HepG2 (cell line): ENCODE measurements around the gene LDLR. TPM values are rescaled to one million over a fixed set of nuclear protein-coding genes. Genes with fewer than 3 reads are reported as not detected.

Source experiments
- ATAC-seq: fragments of 200-7000 bp; cut with Tn5 transposase; 3 replicates; pipeline ENCODE4 v1.9.1; 2020; ENCODE audit warnings: mild to moderate bottlenecking, moderate library complexity
- BruUV-seq: library from RNA; stranded (reverse); fragments of 400-500 nt; replicated peaks from 2 replicates; lab custom pipeline; 2021; lab: Mats Ljungman, UMichigan
- CTCF ChIA-PET: fragments of 300-600 bp; formaldehyde crosslinking; extraction: SDS; loops from one replicate; lab custom pipeline; 2021; ENCODE audit warnings: low total read pairs, inconsistent platforms, low intra/inter-chr PET ratio; lab: Yijun Ruan, JAX
- POLR2A ChIA-PET: fragments of 350-600 bp; sonication (Branson Sonifier 250); formaldehyde crosslinking; loops from one replicate; lab custom pipeline; 2020; ENCODE audit warnings: antibody characterized with exemption, inconsistent platforms; lab: Yijun Ruan, JAX
- DNase-seq: peaks from one replicate; pipeline ENCODE4 v3.0.0-alpha.2; 2015; ENCODE audit warnings: low spot score
- FAIRE-seq: peaks from 3 replicates; lab custom pipeline; 2011; peaks lifted over from hg19 to GRCh38; lab: Jason Lieb, UNC
- H2AFZ ChIP-seq: one replicate; pipeline ENCODE4 v1.6.1; 2011; ENCODE audit warnings: low read length, inconsistent platforms
- H3K27ac ChIP-seq: fragments of 300-600 bp; 3 replicates; pipeline ENCODE4 v1.8.0; 2011; ENCODE audit warnings: mixed run types, mild to moderate bottlenecking, mixed read lengths, low read length, inconsistent platforms; ENCODE audit not compliant: insufficient read depth; ENCODE audit errors: extremely low read length
- H3K27me3 ChIP-seq, 2 experiments: fragments of 200-600 bp in 1 of 2; 2 replicates in 1 of 2; 3 replicates in 1 of 2; pipeline versions ENCODE4 v1.6.0 to v1.8.0; 2011; ENCODE audit warnings: low read length in 2 of 2, mild to moderate bottlenecking in 2 of 2, moderate library complexity in 2 of 2, inconsistent platforms in 1 of 2; ENCODE audit not compliant: insufficient read depth in 2 of 2, control insufficient read depth in 1 of 2
- H3K36me3 ChIP-seq, 2 experiments: fragments of 200-600 bp in 1 of 2; replicated peaks in 1 of 2; 2 replicates in 1 of 2; 3 replicates in 1 of 2; pipeline versions ENCODE4 v1.5.1 to v1.8.0; 2011; ENCODE audit warnings: low read length in 2 of 2, inconsistent platforms in 1 of 2; ENCODE audit not compliant: insufficient read depth in 2 of 2, control insufficient read depth in 1 of 2
- H3K4me1 ChIP-seq: 2 replicates; pipeline ENCODE4 v1.5.1; 2012; ENCODE audit warnings: low read length, inconsistent platforms; ENCODE audit not compliant: insufficient read depth
- H3K4me2 ChIP-seq: 2 replicates; pipeline ENCODE4 v1.6.0; 2011; ENCODE audit warnings: low read depth, low read length, inconsistent platforms
- H3K4me3 ChIP-seq, 3 experiments: fragments of 200-600 bp in 1 of 3; sonication (generic), shearing (Covaris generic) in 1 of 3; replicated peaks in 1 of 3; 2 replicates each; pipeline ENCODE4 v1.5.1; 2011 to 2016; ENCODE audit warnings: low read length in 3 of 3, inconsistent platforms in 2 of 3, low read depth in 2 of 3, mild to moderate bottlenecking in 2 of 3, control low read depth in 1 of 3, mixed read lengths in 1 of 3; ENCODE audit not compliant: insufficient read depth in 1 of 3
- H3K79me2 ChIP-seq: one replicate; pipeline ENCODE4 v1.6.1; 2011; ENCODE audit warnings: low read length, inconsistent platforms; ENCODE audit not compliant: insufficient read depth
- H3K9ac ChIP-seq: 2 replicates; pipeline ENCODE4 v1.6.0; 2011; ENCODE audit warnings: mild to moderate bottlenecking, low read depth, low read length, inconsistent platforms; ENCODE audit not compliant: insufficient read depth
- H3K9me3 ChIP-seq: 2 replicates; pipeline ENCODE4 v1.5.1; 2012; ENCODE audit warnings: mild to moderate bottlenecking, low read length
- H4K20me1 ChIP-seq: 2 replicates; pipeline ENCODE4 v1.6.0; 2011; ENCODE audit warnings: inconsistent platforms, mild to moderate bottlenecking, low read length, moderate library complexity; ENCODE audit not compliant: insufficient read depth
- HNF4A ChIP-seq: sonication (generic); formaldehyde crosslinking; IDR thresholded peaks from 2 replicates; pipeline ENCODE4 v1.4.0; 2020; ENCODE audit warnings: missing genetic modification reagents
- REXO4 ChIP-seq: sonication (generic); formaldehyde crosslinking; IDR thresholded peaks from 2 replicates; pipeline ENCODE4 v1.8.0; 2022; ENCODE audit warnings: missing genetic modification reagents, mild to moderate bottlenecking, borderline replicate concordance
- ZNF3 ChIP-seq: IDR thresholded peaks from 2 replicates; pipeline ENCODE4 v1.7.0; 2017; ENCODE audit warnings: inconsistent platforms
- ZNF331 ChIP-seq: sonication (generic); formaldehyde crosslinking; IDR thresholded peaks from 2 replicates; pipeline ENCODE4 v1.4.0; 2020; ENCODE audit warnings: missing genetic modification reagents
- WGBS: methylation state at CpG from one replicate; pipeline ENCODE4 v1.1.6; 2017; ENCODE audit warnings: low lambda C conversion rate; 5-methylcytosine and 5-hydroxymethylcytosine counted together
- in situ Hi-C: cut with HindIII; loops from 2 replicates; pipeline ENCODE4 v1.10.0; 2017; ENCODE audit warnings: low pct_unique_long_range_greater_than_20kb; ENCODE audit not compliant: extremely low pct_ligation_motif_present
- intact Hi-C: fragments of 100-400 bp; cut with micrococcal nuclease; formaldehyde crosslinking; loops from one replicate; pipeline ENCODE4 v1.10.0; 2022; ENCODE audit not compliant: unreplicated experiment
- polyA plus RNA-seq, 8 experiments: library from polyadenylated mRNA; depleted of rRNA in 3 of 8; stranded (reverse) in 7 of 8; unstranded in 1 of 8; fragments of >200 nt; fragmentation: Illumina TruSeq in 4 of 8; extraction: Trizol in 4 of 8; gene quantifications; 2 replicates each; pipeline versions ENCODE4 v1.2.1 to v1.2.3, GENCODE V29; 2011 to 2016; ENCODE audit warnings: low read depth in 4 of 8, missing spikeins in 1 of 8, mixed read lengths in 1 of 8; ENCODE audit not compliant: insufficient read depth in 1 of 8
- total RNA-seq, 5 experiments: library from RNA; depleted of rRNA; stranded (reverse); fragments of >200 nt; fragmentation: Illumina TruSeq; extraction: Trizol; gene quantifications; 2 replicates each; pipeline ENCODE4 v1.2.3, GENCODE V29; 2016; ENCODE audit warnings: low read depth in 1 of 5
- TF ChIP-seq, protein P1 (sequence below): IDR thresholded peaks from 2 replicates; pipeline ENCODE4 v1.6.1; 2016; ENCODE audit warnings: low read depth, control low read depth
- TF ChIP-seq, protein P2 (sequence below): sonication (generic); formaldehyde crosslinking; IDR thresholded peaks from 2 replicates; pipeline ENCODE4 v1.4.0; 2020; ENCODE audit warnings: mild to moderate bottlenecking, missing genetic modification reagents
- TF ChIP-seq, protein P3 (sequence below): sonication (generic); formaldehyde crosslinking; conservative IDR thresholded peaks from 2 replicates; pipeline ENCODE4 v1.8.1; 2023; ENCODE audit warnings: missing genetic modification reagents

The LDLR gene
- total and polyA plus RNA-seq, 2 of the 13 experiments (the other 11 are each of a cell fraction or from before 2014, with no cell fraction given), result 51.6 to 92.5 TPM

DNA sequence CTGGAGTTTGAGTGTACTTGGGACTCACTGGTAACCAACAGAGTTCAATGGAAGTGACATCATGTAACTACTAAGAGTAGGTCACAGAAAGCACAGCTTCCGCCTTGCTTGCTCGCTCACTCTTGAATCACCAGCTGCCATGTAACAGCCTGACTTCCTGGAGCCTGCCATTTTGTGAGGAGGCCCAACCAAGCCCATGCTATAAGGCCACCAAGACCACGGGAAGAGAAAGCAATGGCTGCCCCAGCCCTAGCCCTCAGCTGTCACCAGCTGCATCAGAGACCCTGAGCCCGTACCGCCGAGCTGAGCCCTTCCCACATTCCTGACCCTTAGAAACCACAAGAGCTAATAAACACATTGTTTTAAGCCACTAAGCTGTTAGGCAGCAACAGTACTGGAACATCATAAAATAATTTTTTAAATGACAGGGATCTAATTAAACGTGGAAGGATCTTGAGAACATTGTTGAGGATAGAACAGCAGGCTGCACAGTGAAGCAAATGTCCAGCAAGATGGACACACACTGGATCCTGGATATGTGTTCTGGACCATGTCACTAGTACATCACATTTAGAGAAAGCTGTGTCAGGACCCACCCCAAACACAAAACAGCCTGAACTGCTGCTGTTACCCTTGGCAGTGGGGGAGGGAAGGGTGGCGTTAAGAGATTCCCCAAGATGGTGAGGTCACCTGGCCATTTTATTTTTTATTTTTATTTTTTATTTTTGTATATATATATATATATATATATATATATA is 21.7 kb upstream of the LDLR start:
- H3K27ac ChIP-seq, result no peak overlapping the region
- intact Hi-C loops (no loop called here), in situ Hi-C loops (no loop called here)
- no peak overlapping the region for H3K9ac ChIP-seq
- no peak overlapping the region for H3K4me3 ChIP-seq
- FAIRE-seq (no peak), ATAC-seq (no peak), DNase-seq (no peak)
- H3K36me3 ChIP-seq, result no peaks in the 10 kb centered on the region
- TF ChIP-seq ZNF3 (CRISPR knock-in tag) (no peak), ZNF331 (CRISPR knock-in tag) (peak; percentile 66), REXO4 (CRISPR knock-in tag) (no peak), HNF4A (CRISPR knock-in tag) (no peak)
- TF ChIP-seq, protein P1, sequence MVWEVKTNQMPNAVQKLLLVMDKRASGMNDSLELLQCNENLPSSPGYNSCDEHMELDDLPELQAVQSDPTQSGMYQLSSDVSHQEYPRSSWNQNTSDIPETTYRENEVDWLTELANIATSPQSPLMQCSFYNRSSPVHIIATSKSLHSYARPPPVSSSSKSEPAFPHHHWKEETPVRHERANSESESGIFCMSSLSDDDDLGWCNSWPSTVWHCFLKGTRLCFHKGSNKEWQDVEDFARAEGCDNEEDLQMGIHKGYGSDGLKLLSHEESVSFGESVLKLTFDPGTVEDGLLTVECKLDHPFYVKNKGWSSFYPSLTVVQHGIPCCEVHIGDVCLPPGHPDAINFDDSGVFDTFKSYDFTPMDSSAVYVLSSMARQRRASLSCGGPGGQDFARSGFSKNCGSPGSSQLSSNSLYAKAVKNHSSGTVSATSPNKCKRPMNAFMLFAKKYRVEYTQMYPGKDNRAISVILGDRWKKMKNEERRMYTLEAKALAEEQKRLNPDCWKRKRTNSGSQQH (CRISPR knock-in tag), result no peak
- TF ChIP-seq, protein P2, sequence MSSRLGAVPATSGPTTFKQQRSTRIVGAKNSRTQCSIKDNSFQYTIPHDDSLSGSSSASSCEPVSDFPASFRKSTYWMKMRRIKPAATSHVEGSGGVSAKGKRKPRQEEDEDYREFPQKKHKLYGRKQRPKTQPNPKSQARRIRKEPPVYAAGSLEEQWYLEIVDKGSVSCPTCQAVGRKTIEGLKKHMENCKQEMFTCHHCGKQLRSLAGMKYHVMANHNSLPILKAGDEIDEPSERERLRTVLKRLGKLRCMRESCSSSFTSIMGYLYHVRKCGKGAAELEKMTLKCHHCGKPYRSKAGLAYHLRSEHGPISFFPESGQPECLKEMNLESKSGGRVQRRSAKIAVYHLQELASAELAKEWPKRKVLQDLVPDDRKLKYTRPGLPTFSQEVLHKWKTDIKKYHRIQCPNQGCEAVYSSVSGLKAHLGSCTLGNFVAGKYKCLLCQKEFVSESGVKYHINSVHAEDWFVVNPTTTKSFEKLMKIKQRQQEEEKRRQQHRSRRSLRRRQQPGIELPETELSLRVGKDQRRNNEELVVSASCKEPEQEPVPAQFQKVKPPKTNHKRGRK, result no peak
- TF ChIP-seq, protein P3, sequence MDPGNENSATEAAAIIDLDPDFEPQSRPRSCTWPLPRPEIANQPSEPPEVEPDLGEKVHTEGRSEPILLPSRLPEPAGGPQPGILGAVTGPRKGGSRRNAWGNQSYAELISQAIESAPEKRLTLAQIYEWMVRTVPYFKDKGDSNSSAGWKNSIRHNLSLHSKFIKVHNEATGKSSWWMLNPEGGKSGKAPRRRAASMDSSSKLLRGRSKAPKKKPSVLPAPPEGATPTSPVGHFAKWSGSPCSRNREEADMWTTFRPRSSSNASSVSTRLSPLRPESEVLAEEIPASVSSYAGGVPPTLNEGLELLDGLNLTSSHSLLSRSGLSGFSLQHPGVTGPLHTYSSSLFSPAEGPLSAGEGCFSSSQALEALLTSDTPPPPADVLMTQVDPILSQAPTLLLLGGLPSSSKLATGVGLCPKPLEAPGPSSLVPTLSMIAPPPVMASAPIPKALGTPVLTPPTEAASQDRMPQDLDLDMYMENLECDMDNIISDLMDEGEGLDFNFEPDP (CRISPR knock-in tag), result no peak
- BruUV-seq, result no TSS peak
- WGBS, result 88% methylated on average over 7 of the region's 8 CpGs
- no peak overlapping the region for H2AFZ ChIP-seq
- peaks cover 41% of the 10 kb centered on the region for H3K4me1 ChIP-seq
- H4K20me1 ChIP-seq, result no peaks in the 10 kb centered on the region
- no peak overlapping the region for H3K4me2 ChIP-seq
- no peaks in the 10 kb centered on the region for H3K9me3 ChIP-seq
- H3K79me2 ChIP-seq, result no peaks in the 10 kb centered on the region
- ChIA-PET CTCF (no interaction called here), POLR2A (interaction anchor here (1.3 kb wide), 1 partner anchor 22 kb away, joined by 3 read pairs; the partner anchor contains the start of gene LDLR)
- H3K27me3 ChIP-seq, result no peaks in the 10 kb centered on the region
